HG02610 (cell line): ENCODE measurements around the gene XRCC6.
"Not testable (repeated sequence)": the region's sequence is repeated elsewhere in the genome, so short reads cannot be mapped to it uniquely, and the experiment has no call there.

ENCODE experiments used
- ATAC-seq: cut with Tn5 transposase; IDR thresholded peaks from one replicate; pipeline ENCODE4 v1.9.1; 2021; ENCODE audit warnings: mild to moderate bottlenecking, moderate library complexity; ENCODE audit not compliant: unreplicated experiment

Gene XRCC6

GRCh38 chr22:41621099-41621910, at the start of gene XRCC6:
Gene XRCC6 (plus strand): TSS chr22:41621295. CDS start chr22:41622005, 710 bp downstream.
- peak; percentile 78 for ATAC-seq

DNA sequence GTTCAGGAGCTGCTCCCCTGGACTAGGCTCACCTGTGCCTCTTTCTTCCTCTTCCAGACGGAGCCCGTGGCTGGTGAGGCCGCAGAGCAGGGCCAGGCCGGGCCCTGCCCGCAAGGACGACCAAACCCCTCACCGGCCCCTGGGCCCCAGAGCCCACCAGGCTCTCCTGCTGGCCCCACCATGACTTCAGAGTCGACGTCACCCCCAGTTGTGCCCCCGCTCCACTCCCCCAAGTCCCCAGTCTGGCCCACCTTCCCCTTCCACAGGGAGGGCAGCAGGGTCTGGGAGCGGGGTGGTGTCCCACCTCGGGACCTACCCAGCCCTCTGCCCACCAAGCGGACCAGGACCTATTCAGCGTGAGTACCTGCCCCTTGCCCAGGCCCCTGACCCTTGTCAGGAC, 49.3 kb upstream of the XRCC6 start:
- no peak for ATAC-seq

- ATAC-seq: not testable (repeated sequence)
These were observed 48.8 kb upstream of the XRCC6 start for GRCh38 chr22:41572305-41572704.

- no peak for ATAC-seq
These were observed 47.4 kb upstream of the XRCC6 start for GRCh38 chr22:41573677-41574076.

DNA sequence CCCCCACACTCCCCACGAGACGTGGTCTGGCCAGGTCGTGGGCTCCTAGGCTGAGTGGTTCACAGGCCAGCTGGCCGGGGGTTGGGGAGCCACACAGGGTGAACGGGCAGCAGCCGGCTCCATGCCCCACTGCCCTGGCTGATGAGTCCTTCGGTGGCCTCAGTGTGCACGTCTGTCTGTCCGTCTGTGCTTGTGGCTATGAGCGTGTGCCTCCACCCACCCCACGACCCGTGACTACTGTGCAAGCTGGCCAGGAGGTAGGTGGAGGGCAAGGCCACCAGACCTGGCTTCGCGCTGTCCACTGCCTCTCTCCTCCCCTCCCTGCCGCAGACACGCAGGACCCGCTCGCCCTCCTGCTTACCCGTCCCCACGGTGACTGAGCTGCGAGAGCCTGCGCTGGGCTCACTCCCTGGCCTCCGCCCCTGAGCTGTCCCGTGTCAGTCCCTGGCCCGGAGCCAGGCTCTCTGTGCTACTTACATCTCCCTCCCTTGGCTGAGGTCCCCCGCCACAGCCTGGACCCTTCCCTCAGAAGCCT, 46.2 kb upstream of the XRCC6 start:
- ATAC-seq: no peak

DNA sequence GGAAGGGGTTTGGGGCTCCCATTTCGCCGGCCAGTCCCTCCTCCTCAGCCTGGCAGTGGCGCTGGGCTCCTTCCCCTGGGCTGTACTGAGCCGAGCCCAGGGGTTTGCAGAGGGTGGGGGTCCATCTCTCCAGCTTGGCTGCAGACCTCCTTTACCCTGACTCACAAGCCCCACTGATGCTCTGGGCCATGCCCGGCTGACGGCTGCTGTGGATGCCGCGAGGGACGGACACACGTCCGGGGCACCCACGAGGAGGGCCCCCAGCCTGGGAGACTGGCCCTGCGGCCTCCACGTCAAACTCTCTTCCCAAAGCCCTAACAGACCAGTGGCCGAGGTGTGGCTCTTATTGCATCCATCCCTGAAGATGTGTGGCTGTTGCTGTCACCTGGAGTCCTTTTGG, 45.6 kb upstream of the XRCC6 start:
- no peak for ATAC-seq

GRCh38 chr22:41576877-41577276, 44.2 kb upstream of the XRCC6 start:
- no peak for ATAC-seq

DNA sequence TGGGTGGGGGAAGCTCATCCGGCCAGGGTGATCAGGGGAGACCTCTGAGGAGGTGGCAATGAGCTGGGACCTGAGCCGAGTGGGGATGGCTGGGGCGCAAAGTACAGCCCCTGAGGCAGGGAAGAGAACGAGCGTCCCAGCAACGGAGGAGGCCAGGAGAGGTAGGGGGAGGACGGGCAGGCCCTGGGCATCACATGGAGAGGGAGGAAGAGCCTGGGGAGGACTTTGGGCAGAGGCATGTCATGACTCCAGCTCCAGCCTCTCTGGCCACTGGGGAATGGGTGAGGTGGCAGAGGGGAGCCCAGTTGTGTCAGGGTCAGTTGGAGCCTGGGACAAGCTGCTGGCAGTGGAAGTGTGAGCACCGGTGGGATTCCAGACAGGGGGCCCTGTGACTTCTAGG, 43.0 kb upstream of the XRCC6 start:
- ATAC-seq: no peak

DNA sequence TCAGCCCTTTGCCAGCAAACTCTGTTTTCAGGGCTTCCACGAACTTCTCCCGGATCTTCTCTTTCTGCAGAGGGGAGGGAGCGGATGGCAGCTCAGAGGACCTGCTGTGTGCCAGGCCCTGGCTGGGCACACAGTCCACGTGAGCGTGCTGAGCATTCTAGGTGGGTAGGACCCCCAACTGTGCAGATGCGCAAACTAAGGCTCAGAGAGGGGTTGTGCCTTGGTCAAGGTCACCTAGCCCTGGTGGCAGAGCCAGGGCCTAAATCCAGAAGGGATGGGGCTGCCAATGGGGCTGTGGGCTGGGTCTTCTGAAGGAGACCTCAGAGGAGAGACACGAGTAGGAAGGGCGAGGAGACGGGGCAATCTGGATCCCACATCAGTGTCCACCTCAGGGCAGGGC, 42.3 kb upstream of the XRCC6 start:
- ATAC-seq: no peak

DNA sequence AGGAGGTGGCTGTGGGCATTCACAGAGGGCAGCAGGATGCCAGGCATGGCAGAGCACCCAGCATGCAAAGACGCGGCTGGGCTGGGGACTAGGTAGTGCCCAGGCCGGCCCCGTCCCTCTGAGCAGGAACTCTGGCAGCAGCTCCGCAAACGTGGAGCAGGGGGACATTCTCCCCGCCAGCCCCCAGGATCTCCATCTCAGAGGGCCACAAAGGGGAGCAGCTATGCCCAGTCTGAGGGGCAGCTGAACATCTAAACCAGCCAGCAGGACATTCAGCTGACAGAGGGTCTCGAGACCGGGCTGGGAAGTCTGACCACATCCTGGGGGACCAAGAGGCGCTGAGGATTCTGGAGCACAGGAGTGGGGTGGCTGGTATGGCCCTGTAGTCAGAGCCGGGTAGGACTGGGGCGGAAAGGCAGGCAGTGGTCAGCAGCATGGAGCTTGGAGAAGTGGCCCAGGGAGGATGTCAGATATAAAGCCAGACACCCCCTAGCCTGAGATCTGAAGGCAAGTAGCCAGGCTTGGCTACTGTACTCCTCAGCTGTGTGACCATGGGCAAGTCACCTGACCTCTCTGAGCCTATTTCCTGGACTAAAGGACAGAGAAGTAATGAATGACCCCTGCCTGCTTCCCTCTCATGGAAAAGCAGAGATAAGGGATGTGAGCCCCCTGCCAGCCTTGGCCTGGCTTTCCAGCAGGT, 41.6 kb upstream of the XRCC6 start:
- ATAC-seq: no peak

GRCh38 chr22:41579997-41580355, 41.1 kb upstream of the XRCC6 start:
- no peak for ATAC-seq

- ATAC-seq: no peak
These were observed 38.4 kb upstream of the XRCC6 start for GRCh38 chr22:41582694-41583093.

DNA sequence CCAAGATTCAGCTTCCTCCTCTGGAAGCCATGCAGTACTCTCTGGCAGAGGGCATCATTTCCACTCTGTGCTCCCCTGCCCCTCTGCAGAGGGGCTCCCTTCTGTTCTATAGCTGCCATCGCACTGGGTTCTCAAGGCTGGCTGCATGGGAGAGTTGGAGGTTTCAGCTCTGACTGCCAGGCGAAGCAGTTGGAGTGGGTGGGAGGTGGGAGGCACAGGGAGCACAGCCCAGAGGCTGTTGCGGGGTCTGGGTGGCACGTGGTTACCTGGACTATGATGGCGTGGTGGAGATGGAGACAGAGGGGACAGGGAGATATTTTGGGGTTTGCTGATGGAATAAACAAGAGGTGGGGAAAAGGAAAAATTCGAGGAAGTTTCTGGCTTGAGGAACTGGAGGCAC, 36.2 kb upstream of the XRCC6 start:
- no peak for ATAC-seq

DNA sequence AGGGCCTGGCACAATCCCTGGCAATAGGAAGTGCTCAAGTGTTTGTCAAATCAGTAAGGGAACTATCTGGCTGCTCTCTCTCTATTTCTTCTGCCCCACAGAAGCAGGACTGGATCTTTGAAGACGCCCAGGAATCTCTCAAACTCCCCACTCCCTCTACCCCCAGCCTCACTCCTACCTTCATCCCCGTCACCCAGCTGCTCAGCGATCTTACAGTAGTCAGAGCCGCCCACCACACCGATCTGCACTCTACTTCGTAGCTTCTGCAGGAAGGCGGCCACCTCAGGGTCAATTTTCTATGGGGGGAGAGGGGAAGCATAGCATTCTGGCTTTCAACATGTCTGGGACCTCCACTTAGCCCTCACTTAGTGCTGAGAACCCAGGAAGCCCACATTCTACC, 35.2 kb upstream of the XRCC6 start:
- ATAC-seq: no peak

DNA sequence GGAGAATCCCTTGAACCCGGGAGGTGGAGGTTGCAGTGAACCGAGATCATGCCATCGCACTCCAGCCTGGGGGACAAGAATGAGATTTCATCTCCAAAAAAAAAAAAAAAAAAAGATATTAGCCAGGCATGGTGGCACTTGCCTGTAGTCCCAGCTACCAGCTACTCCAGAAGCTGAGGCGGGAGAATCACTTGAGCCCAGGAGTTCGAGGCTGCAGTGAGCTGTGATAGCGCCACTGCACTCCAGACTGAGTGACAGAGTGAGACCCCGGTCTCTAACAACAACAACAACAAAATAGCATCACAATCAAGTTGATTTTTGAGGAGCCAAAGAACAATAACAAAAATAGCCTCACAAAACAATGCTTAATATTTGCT, 33.8 kb upstream of the XRCC6 start:
- no peak for ATAC-seq

- peak; percentile 93 for ATAC-seq
These were observed 31.5 kb upstream of the XRCC6 start, which contains the start of gene PMM1 for GRCh38 chr22:41589391-41590241. Gene PMM1 (minus strand): TSS chr22:41589840. CDS start chr22:41589805, 35 bp downstream.

DNA sequence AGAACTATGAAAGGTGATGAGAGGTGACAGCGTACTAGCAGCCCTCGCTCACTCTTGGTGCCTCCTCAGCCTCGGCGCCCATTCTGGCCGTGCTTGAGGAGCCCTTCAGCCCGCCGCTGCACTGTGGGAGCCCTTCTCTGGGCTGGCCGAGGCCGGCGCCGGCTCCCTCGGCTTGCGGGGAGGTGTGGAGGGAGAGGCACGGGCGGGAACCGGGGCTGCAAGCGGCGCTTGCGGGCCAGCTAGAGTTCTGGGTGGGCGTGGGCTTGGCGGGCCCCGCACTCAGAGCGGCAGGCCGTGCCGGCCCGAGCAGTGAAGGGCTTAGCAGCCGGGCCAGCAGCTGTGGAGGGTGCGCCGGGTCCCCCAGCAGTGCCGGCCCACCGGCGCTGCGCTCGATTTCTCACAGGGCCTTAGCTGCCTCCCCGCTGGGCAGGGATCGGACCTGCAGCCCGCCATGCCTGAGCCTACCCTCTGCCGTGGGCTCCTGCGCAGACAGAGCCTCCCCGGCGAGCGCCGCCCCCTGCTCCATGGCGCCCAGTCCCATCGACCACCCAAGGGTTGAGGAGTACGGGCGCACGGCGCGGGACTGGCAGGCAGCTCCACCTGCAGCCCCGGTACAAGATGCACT, 27.6 kb upstream of the XRCC6 start:
- not testable (repeated sequence) for ATAC-seq

DNA sequence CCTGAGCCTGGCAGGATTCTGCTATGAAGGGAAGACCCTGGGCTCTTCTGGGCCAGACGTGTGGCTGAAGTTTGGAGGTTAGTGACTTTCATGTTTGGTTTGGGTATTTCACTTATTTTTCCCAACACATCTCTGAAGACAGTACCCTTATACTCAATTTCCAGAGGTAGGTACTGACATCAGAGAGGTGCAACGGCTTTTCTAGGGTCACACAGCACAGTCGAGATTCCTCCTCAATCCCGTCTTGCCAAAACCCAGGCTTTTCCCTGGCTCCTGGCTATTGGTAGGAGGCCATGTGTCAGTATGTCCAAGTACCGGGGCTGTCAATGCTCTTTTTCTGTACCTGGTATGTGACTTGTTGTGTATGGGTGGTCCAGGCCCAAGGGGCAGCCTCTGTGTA, 25.4 kb upstream of the XRCC6 start:
- no peak for ATAC-seq

DNA sequence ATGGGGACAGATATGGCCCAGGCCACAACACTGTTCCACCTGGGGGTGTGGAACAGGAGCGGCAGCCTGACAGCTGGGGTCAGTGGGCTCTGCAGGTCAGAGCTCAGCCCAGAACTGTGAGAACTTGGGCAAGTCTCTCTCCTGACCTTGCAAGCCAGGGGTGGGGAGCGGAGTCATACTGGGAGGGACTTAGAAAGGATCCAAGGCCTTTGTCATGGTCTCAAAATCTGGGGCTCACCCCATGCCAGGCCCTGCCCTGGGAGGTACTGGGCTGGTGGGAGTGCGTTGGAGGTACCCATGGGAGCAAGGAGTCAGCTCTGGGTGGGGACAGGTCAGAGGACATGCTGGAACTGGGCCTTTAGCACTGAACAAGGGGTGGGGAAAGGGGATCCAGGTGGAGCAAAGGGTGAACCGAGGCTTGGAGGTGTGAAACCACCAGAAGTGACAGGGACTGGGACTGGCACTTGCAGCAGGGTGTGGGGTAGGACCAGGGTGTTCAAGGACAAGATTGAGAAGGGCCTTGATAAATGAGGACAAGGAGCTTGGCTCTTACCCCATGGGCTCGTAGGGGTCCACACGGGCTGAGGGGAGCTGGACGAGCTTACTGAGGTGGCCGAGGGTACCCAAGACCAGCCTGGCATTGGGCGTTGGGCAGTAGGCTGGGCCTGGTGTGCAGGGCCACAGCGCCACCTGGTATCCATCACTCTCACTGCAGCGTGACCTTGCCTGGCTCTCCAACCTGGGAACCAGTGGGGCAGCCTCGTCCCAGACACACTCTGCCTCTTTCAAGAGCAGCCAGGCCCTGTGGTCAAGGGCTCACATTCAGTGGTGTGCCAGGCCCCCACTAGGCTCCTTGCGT, 24.1 kb upstream of the XRCC6 start:
- no peak for ATAC-seq

DNA sequence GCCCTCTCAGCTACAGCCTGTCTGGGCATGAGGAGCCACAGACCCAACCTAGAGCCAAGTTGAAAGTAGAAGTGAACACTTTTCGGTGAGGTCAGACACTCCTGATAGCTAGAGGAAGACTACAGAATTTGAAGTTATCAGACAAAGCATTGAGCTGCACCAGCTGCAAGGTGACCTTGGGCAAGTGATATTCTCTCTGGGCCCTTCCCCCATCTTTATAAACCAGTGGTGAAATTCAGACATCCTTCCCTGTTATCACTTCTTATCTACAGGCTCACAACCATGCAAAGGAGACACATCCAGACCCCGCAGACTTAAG, 23.5 kb upstream of the XRCC6 start:
- no peak for ATAC-seq
